Lower lobe of right lung (tissue), 2 donors: ENCODE data around the gene DRICH1. TPM values are rescaled to one million over a fixed set of nuclear protein-coding genes. Genes with fewer than 3 reads are reported as not detected.
A peak's percentile ranks its signal among the peaks of the same experiment; 100 is the strongest.

Source experiments
- ATAC-seq, 2 donors: fragments of 200-7000 bp; cut with Tn5 transposase; one replicate each; pipeline ENCODE4 v1.9.1; 2020 to 2022; ENCODE audit warnings: mild to moderate bottlenecking in 2 of 2, moderate library complexity in 2 of 2
- DNase-seq: peaks from one replicate; pipeline ENCODE4 v3.0.0-alpha.2; 2020
- H3K27ac ChIP-seq: fragments of 200-600 bp; one replicate; pipeline ENCODE4 v1.8.0; 2022
- H3K27me3 ChIP-seq: fragments of 200-600 bp; one replicate; pipeline ENCODE4 v1.8.0; 2022; ENCODE audit warnings: low read depth
- H3K36me3 ChIP-seq: fragments of 200-600 bp; one replicate; pipeline ENCODE4 v1.8.0; 2022; ENCODE audit warnings: mild to moderate bottlenecking
- H3K4me1 ChIP-seq: fragments of 200-600 bp; one replicate; pipeline ENCODE4 v1.8.0; 2022
- H3K4me3 ChIP-seq: fragments of 200-600 bp; one replicate; pipeline ENCODE4 v1.8.0; 2022; ENCODE audit warnings: mild to moderate bottlenecking
- H3K9me3 ChIP-seq: fragments of 200-600 bp; one replicate; pipeline ENCODE4 v1.8.0; 2022
- intact Hi-C: fragments of 100-400 bp; cut with DNase I; formaldehyde crosslinking; loops from one replicate; pipeline ENCODE4 v1.11.0; 2022
- total RNA-seq: library from RNA; stranded (reverse); fragmentation: NEBNext Ultra II Directional; extraction: Animal tissue kit (Norgen Biotek cat#: 25700); gene quantifications from one replicate; pipeline ENCODE4 v1.2.1, GENCODE V29; 2021
- TF ChIP-seq, protein P1 (sequence below): fragments of 200-600 bp; IDR thresholded peaks from one replicate; pipeline ENCODE4 v1.8.0; 2022; ENCODE audit warnings: antibody characterized with exemption, mild to moderate bottlenecking
- donor health status: DM: no; HTN: yes; CAD: no; lungs with severe emphysema.

DRICH1 gene
- total RNA-seq, 1 donor from 2014 or later, result 1.6 TPM

DNA sequence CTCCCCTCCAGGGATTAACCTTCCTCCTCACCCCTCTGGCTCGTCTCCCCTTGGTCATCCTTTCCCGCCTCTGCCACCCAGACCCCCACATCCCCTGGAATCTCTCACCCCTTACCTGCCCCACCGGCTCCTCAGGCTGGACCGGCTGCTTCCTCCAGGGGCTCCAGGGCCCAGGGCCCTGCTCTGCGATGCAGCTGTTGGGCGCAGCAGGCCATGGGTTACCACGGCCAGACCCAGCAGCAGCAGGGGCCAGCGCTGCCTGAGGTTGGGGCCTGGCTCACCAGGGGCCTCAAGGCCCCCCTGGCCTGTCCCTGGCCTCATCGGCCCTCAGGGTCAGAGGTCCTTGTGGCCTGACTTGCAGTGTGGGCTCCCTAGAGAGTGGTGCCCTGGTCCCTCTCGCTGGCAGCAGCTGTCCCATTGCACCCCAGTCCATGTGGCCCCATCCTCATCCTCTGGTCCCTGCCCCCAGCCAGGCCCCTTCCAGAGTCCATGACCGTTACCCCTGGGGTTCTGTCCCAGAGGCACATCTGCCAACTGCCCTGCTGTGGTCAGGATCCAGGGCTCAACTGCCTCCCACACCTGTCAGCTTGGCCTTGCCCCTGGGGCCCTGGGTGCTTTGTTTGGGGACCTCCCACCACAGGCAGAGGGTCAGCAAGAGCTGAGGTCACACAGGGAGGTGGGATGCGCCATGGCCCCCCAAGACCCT lies 52.1 kb downstream of the DRICH1 start, which contains the start of gene IGLL1:
Gene IGLL1, minus strand, starts transcription at position 421 of the 706 bp plus-strand sequence. Its CDS starts 100 bp downstream, at position 321.
- TF ChIP-seq, protein P1, sequence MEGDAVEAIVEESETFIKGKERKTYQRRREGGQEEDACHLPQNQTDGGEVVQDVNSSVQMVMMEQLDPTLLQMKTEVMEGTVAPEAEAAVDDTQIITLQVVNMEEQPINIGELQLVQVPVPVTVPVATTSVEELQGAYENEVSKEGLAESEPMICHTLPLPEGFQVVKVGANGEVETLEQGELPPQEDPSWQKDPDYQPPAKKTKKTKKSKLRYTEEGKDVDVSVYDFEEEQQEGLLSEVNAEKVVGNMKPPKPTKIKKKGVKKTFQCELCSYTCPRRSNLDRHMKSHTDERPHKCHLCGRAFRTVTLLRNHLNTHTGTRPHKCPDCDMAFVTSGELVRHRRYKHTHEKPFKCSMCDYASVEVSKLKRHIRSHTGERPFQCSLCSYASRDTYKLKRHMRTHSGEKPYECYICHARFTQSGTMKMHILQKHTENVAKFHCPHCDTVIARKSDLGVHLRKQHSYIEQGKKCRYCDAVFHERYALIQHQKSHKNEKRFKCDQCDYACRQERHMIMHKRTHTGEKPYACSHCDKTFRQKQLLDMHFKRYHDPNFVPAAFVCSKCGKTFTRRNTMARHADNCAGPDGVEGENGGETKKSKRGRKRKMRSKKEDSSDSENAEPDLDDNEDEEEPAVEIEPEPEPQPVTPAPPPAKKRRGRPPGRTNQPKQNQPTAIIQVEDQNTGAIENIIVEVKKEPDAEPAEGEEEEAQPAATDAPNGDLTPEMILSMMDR, result no peak
- Histone ChIP-seq H3K27ac (no peak within 1 kb of the TSS), H3K4me1 (no peaks in the 10 kb centered on the region), H3K36me3 (no peaks in the 10 kb centered on the region), H3K9me3 (no peaks in the 10 kb centered on the region), H3K4me3 (no peak within 1 kb of the TSS), H3K27me3 (peaks cover 12% of the 10 kb centered on the region)
- intact Hi-C loops, result no loop called here
- DNase-seq, result no peak
- peak in 1 of 2 donors; percentile 25 for ATAC-seq

DNA sequence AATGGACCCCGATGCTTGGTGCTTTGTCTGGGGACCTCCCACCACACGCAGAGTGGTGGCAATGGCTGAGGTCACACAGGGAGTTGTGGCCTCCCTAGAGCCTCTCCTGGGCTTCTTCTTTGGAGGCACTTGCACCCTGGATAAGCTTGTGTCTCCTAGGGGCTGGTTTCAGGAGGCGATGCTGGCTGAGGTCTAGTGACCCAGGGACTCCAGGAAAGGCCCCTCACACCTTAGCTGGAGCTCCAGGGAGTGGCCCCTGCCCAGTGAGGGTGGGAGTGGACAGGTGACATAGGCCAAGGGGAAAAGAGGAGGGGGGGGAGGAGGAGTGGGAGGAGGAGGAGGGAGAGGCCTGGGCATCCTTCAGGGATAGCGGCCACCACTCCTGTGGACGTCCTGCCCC lies 52.8 kb downstream of the DRICH1 start:
- TF ChIP-seq, protein P1, result no peak
- Histone ChIP-seq H3K27me3 (peaks cover 12% of the 10 kb centered on the region), H3K4me1 (no peaks in the 10 kb centered on the region), H3K4me3 (no peak overlapping the region), H3K36me3 (no peaks in the 10 kb centered on the region), H3K27ac (no peak overlapping the region), H3K9me3 (no peaks in the 10 kb centered on the region)
- ATAC-seq (no peak), DNase-seq (no peak)
- intact Hi-C loops, result no loop called here

DNA sequence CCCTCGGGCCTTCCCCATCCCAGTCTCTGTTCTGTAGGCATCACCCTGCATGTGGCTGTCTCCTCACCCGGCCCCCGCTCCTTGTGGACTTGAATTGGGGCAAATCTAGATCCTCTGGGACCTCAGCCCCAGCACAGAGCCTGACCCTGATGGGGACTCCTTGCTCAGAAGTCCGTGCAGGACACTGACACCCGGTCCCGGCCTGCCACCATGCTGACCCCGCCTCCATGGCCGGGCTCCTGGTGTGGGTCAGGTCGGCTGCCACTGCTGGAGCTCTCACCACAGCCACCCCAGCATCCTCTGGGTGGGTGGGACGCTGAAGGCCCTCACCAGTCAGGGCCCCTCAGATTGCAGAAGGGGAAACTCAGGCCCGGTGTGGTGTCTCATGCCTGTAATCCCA lies 53.8 kb downstream of the DRICH1 start:
- Histone ChIP-seq H3K9me3 (no peaks in the 10 kb centered on the region), H3K4me3 (no peak overlapping the region), H3K36me3 (no peaks in the 10 kb centered on the region), H3K4me1 (no peaks in the 10 kb centered on the region), H3K27me3 (peaks cover 12% of the 10 kb centered on the region), H3K27ac (no peak overlapping the region)
- intact Hi-C loops, result no loop called here
- ATAC-seq, result no peak
- TF ChIP-seq, protein P1, result no peak
- DNase-seq, result no peak

DNA sequence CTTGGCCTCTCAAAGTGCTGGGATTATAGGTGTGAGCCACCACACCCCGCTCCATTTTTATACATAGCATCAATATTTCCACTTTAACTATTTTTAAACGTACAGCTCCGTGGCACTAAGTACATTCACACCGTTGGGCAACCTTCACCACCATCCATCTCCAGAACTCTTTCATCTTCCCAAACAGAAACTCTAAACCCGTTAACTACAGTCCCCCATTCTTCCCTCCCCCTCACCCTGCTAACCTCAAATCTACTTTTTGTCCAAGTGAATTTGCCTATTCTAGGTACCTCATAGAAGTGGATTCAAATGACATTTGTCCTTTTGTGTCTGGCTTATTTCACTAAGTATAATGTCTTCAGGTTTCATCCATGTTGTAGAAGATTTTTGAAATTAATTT lies 55.4 kb downstream of the DRICH1 start:
- Histone ChIP-seq H3K4me3 (no peak overlapping the region), H3K36me3 (no peaks in the 10 kb centered on the region), H3K9me3 (no peaks in the 10 kb centered on the region), H3K27ac (no peak overlapping the region), H3K4me1 (no peaks in the 10 kb centered on the region), H3K27me3 (peaks cover 12% of the 10 kb centered on the region)
- ATAC-seq (no peak), DNase-seq (no peak)
- TF ChIP-seq, protein P1, result no peak
- intact Hi-C loops, result no loop called here

DNA sequence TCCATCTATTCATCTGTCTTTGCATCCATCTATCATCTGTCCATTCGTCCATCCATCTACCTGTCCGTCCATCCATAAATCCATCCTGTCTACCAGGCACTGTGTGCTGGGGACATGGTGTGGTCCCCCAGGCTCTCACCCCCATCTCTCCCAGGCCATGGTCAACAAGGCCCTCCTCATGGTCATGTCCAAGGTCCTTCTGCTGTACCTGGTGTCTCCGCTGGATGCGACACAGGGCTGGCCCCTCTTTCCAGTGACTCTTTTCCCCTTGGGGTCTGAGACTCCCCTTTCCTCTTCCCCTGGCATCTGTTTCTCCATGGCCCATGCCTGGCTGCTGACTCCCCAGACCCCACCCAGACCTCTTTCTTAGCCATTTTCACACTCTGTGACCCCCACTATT lies 56.5 kb downstream of the DRICH1 start:
- ATAC-seq, result no peak
- intact Hi-C loops, result no loop called here
- Histone ChIP-seq H3K4me3 (no peak overlapping the region), H3K36me3 (no peaks in the 10 kb centered on the region), H3K4me1 (no peaks in the 10 kb centered on the region), H3K27me3 (peaks cover 12% of the 10 kb centered on the region), H3K27ac (no peak overlapping the region), H3K9me3 (no peaks in the 10 kb centered on the region)
- TF ChIP-seq, protein P1, result no peak
- DNase-seq, result no peak
